Measurements from ENCODE around the gene COL11A2. TPM values are rescaled to one million over a fixed set of nuclear protein-coding genes. Genes with fewer than 3 reads are reported as not detected.

The COL11A2 gene
- total and polyA plus RNA-seq, 2 of the 13 experiments (the other 11 are each of a cell fraction or from before 2014, with no cell fraction given) = 0.55 TPM

- TF ChIP-seq ZNF614 (CRISPR knock-in tag; IDR thresholded peaks at IDR 0.05; ENCODE audit: borderline replicate concordance) (no peak), BATF2 (CRISPR knock-in tag; IDR thresholded peaks at IDR 0.05) (no peak), NPAS2 (CRISPR knock-in tag; IDR thresholded peaks at IDR 0.05; ENCODE audit: borderline replicate concordance) (no peak), ZNF552 (CRISPR knock-in tag; IDR thresholded peaks at IDR 0.05; ENCODE audit: borderline replicate concordance) (no peak), KDM5A (IDR thresholded peaks at IDR 0.05; ENCODE audit: borderline replicate concordance, low read length) (no peak), ZFY (CRISPR knock-in tag; IDR thresholded peaks at IDR 0.05) (no peak), POLR2AphosphoS5 (IDR thresholded peaks at IDR 0.05; ENCODE audit: low read depth, low read length) (no peak), IRF2 (CRISPR knock-in tag; IDR thresholded peaks at IDR 0.05) (no peak), CBX1 (IDR thresholded peaks at IDR 0.05; ENCODE audit: low read depth) (no peak), SP2 (CRISPR knock-in tag; IDR thresholded peaks at IDR 0.05) (no peak), PRMT3 (CRISPR knock-in tag; IDR thresholded peaks at IDR 0.05; ENCODE audit: borderline replicate concordance, low read depth) (0 out of 2 replicates have a peak, but pooled peaks have one; percentile 8), ZNF138 (CRISPR knock-in tag; IDR thresholded peaks at IDR 0.05; ENCODE audit: low read depth) (peak; percentile 24; the same call in 1 of the 2 replicates), ARNT2 (CRISPR knock-in tag; IDR thresholded peaks at IDR 0.05; ENCODE audit: low read depth) (no peak), ZBTB25 (CRISPR knock-in tag; IDR thresholded peaks at IDR 0.05) (no peak), TMF1 (CRISPR knock-in tag; IDR thresholded peaks at IDR 0.05; ENCODE audit: low read depth) (no peak; the same call in none of the 2 replicates), SCMH1 (CRISPR knock-in tag; IDR thresholded peaks at IDR 0.05; ENCODE audit: borderline replicate concordance) (no peak), ZNF362 (CRISPR knock-in tag; IDR thresholded peaks at IDR 0.05; ENCODE audit: borderline replicate concordance) (no peak), ZNF510 (CRISPR knock-in tag; IDR thresholded peaks at IDR 0.05; ENCODE audit: low read depth) (no peak), FOXO4 (CRISPR knock-in tag; conservative IDR thresholded peaks at IDR 0.05) (no peak), TAF15 (IDR thresholded peaks at IDR 0.05; ENCODE audit: low read depth, low read length, poor library complexity, severe bottlenecking) (no peak)
These were observed 15.4 kb upstream of the COL11A2 start (continued) for GRCh38 chr6:33207552-33208090.
